Measurements from ENCODE around the gene SNTB2. TPM values are rescaled to one million over a fixed set of nuclear protein-coding genes. Genes with fewer than 3 reads are reported as not detected.
"Not testable (repeated sequence)": the region's sequence is repeated elsewhere in the genome, so short reads cannot be mapped to it uniquely, and the experiment has no call there.

The SNTB2 gene
- total RNA-seq, 1 experiment from 2014 or later = 20.2 TPM

GRCh38 chr16:69145658-69146057 is 41.3 kb upstream of the SNTB2 start:
- H3T11ph ChIP-seq (ENCODE audit: low read length) = no peak overlapping the region
- Mint-ChIP-seq H3K27ac (no peak overlapping the region; a peak in 2 of 7 replicates), H3K27me3 (ENCODE audit: low read depth) (no peaks in the 10 kb centered on the region; the same call in 1 of the 2 replicates), H3K4me1 (no peaks in the 10 kb centered on the region), H3K36me3 (ENCODE audit: insufficient read depth in 1 of 3, low read depth in 3 of 3) (peaks cover 52 to 79% (median 69%) of the 10 kb centered on the region in 3 experiments; a peak in 6 of 7 replicates), H3K9me3 (no peaks in the 10 kb centered on the region), H3K4me3 (no peak overlapping the region)
- H3K27ac ChIP-seq (ENCODE audit: insufficient read length, low read depth, low read length) = no peak overlapping the region
- no peaks in the 10 kb centered on the region for H4K20me1 ChIP-seq (ENCODE audit: control insufficient read depth, insufficient read depth, insufficient read length)
- H3K18ac ChIP-seq (ENCODE audit: insufficient read length, low read depth, low read length) = no peak overlapping the region
- H3K9ac ChIP-seq (ENCODE audit: extremely low read depth, insufficient read length, low read length) = no peak overlapping the region
- no peak overlapping the region for H3K56ac ChIP-seq (ENCODE audit: insufficient read length, low read depth, low read length)
- H2AK5ac ChIP-seq (ENCODE audit: insufficient read length, low read length) = no peak overlapping the region
- H3K79me2 ChIP-seq (ENCODE audit: insufficient read depth, low read length) = no peaks in the 10 kb centered on the region
- no peak overlapping the region for H3K23ac ChIP-seq (ENCODE audit: insufficient read length, low read depth, low read length)
- no peaks in the 10 kb centered on the region for H3K23me2 ChIP-seq (ENCODE audit: insufficient read length, low read depth, low read length, poor library complexity, severe bottlenecking)
- H2BK5ac ChIP-seq (ENCODE audit: insufficient read length, low read length) = no peak overlapping the region
- no peak overlapping the region for H4K8ac ChIP-seq (replicated peaks; ENCODE audit: insufficient read length, low read depth, low read length)
- H3K4me1 ChIP-seq (ENCODE audit: insufficient read depth, low read length) = no peaks in the 10 kb centered on the region
- H3K14ac ChIP-seq (ENCODE audit: insufficient read depth, low read length) = no peak overlapping the region
- H3K4ac ChIP-seq (ENCODE audit: low read depth, low read length) = no peak overlapping the region
- no CpG with 5 or more reads among the region's 4 CpGs for WGBS (ENCODE audit: extremely low coverage, insufficient read length, low lambda C conversion rate)
- no peaks in the 10 kb centered on the region for H3K9me3 ChIP-seq (ENCODE audit: control insufficient read depth, low read depth, low read length)
- H4K91ac ChIP-seq (ENCODE audit: insufficient read length, low read depth, low read length) = no peak overlapping the region
- TF ChIP-seq, protein P1, sequence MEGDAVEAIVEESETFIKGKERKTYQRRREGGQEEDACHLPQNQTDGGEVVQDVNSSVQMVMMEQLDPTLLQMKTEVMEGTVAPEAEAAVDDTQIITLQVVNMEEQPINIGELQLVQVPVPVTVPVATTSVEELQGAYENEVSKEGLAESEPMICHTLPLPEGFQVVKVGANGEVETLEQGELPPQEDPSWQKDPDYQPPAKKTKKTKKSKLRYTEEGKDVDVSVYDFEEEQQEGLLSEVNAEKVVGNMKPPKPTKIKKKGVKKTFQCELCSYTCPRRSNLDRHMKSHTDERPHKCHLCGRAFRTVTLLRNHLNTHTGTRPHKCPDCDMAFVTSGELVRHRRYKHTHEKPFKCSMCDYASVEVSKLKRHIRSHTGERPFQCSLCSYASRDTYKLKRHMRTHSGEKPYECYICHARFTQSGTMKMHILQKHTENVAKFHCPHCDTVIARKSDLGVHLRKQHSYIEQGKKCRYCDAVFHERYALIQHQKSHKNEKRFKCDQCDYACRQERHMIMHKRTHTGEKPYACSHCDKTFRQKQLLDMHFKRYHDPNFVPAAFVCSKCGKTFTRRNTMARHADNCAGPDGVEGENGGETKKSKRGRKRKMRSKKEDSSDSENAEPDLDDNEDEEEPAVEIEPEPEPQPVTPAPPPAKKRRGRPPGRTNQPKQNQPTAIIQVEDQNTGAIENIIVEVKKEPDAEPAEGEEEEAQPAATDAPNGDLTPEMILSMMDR (conservative IDR thresholded peaks at IDR 0.05) = no peak
- H2BK12ac ChIP-seq (ENCODE audit: insufficient read length, low read depth, low read length) = no peak overlapping the region
- H3K27me3 ChIP-seq (ENCODE audit: insufficient read depth, low read length) = no peaks in the 10 kb centered on the region
- DNase-seq = no peak
- H4K5ac ChIP-seq (ENCODE audit: insufficient read length, low read depth, low read length) = no peak overlapping the region
- no peak overlapping the region for H2BK20ac ChIP-seq (ENCODE audit: low read depth, low read length, poor library complexity, severe bottlenecking)
- H2BK15ac ChIP-seq (ENCODE audit: low read depth, low read length) = no peak overlapping the region
- no peak overlapping the region for H2AFZ ChIP-seq (ENCODE audit: low read length)
- H2BK120ac ChIP-seq (ENCODE audit: low read depth, low read length, poor library complexity, severe bottlenecking) = no peak overlapping the region
- no peak overlapping the region for H3K4me2 ChIP-seq (ENCODE audit: insufficient read depth, insufficient read length, low read length)
- no peaks in the 10 kb centered on the region for H3K79me1 ChIP-seq (ENCODE audit: insufficient read depth, low read depth, low read length, poor library complexity, severe bottlenecking)

DNA sequence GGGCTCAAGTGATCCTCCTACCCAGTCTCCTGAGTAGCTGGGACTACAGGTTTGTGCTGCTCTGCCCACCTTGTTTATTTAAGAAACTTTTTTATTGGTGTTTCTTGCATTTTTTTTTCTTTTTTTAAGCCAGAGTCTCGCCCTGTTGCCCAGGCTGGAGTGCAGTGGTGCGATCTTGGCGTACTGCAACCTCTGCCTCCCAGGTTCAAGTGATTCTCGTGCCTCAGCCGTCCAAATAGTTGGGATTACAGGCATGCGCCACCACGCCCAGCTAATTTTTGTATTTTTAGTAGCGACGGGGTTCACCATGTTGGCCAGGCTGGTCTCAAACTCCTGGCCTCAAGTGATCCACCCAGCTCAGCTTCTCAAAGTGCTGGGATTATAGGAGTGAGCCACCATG is 37.3 kb upstream of the SNTB2 start:
- not testable (repeated sequence) for H3K23me2 ChIP-seq (ENCODE audit: insufficient read length, low read depth, low read length, poor library complexity, severe bottlenecking); H2BK5ac ChIP-seq (ENCODE audit: insufficient read length, low read length); H3K27ac Mint-ChIP-seq; H3K4me1 ChIP-seq (ENCODE audit: insufficient read depth, low read length); H3K9me3 ChIP-seq (ENCODE audit: control insufficient read depth, low read depth, low read length); H4K91ac ChIP-seq (ENCODE audit: insufficient read length, low read depth, low read length); H3K56ac ChIP-seq (ENCODE audit: insufficient read length, low read depth, low read length); H3K27ac ChIP-seq (ENCODE audit: insufficient read length, low read depth, low read length); H2AK5ac ChIP-seq (ENCODE audit: insufficient read length, low read length); H3K18ac ChIP-seq (ENCODE audit: insufficient read length, low read depth, low read length); H3K4me3 Mint-ChIP-seq; H3K9me3 Mint-ChIP-seq; H3K4me2 ChIP-seq (ENCODE audit: insufficient read depth, insufficient read length, low read length); H4K5ac ChIP-seq (ENCODE audit: insufficient read length, low read depth, low read length); H3K79me1 ChIP-seq (ENCODE audit: insufficient read depth, low read depth, low read length, poor library complexity, severe bottlenecking); H3K14ac ChIP-seq (ENCODE audit: insufficient read depth, low read length); H2BK12ac ChIP-seq (ENCODE audit: insufficient read length, low read depth, low read length); H3K4ac ChIP-seq (ENCODE audit: low read depth, low read length); H3K79me2 ChIP-seq (ENCODE audit: insufficient read depth, low read length); H3K4me1 Mint-ChIP-seq; H4K8ac ChIP-seq (replicated peaks; ENCODE audit: insufficient read length, low read depth, low read length); H3K9ac ChIP-seq (ENCODE audit: extremely low read depth, insufficient read length, low read length); H3T11ph ChIP-seq (ENCODE audit: low read length); DNase-seq; H4K20me1 ChIP-seq (ENCODE audit: control insufficient read depth, insufficient read depth, insufficient read length); H2BK15ac ChIP-seq (ENCODE audit: low read depth, low read length); H2BK120ac ChIP-seq (ENCODE audit: low read depth, low read length, poor library complexity, severe bottlenecking); H3K27me3 ChIP-seq (ENCODE audit: insufficient read depth, low read length); H3K27me3 Mint-ChIP-seq (ENCODE audit: low read depth); H3K23ac ChIP-seq (ENCODE audit: insufficient read length, low read depth, low read length); H2AFZ ChIP-seq (ENCODE audit: low read length); H2BK20ac ChIP-seq (ENCODE audit: low read depth, low read length, poor library complexity, severe bottlenecking)
- H3K36me3 Mint-ChIP-seq (ENCODE audit: insufficient read depth in 1 of 3, low read depth in 3 of 3) = peaks cover 47 to 76% (median 66%) of the 10 kb centered on the region in 3 experiments; a peak in 6 of 7 replicates
- WGBS (ENCODE audit: extremely low coverage, insufficient read length, low lambda C conversion rate) = no CpG with 5 or more reads among the region's 9 CpGs
